ENCODE results near the gene ARID2. TPM values are rescaled to one million over a fixed set of nuclear protein-coding genes. Genes with fewer than 3 reads are reported as not detected.

ARID2 gene
- total RNA-seq, 1 donor from 2014 or later = 53.6 TPM

GRCh38 chr12:45948546-45948945 lies 219.0 kb downstream of the ARID2 start:
- no peaks in the 10 kb centered on the region for H3K4me1 Mint-ChIP-seq
- H3K27ac Mint-ChIP-seq (ENCODE audit: unreplicated experiment) = no peak overlapping the region
- H3K9me3 Mint-ChIP-seq = no peaks in the 10 kb centered on the region
- no peak overlapping the region for H3K4me3 Mint-ChIP-seq
- DNase-seq (ENCODE audit: low read depth, low spot score) = no peak
- no peak for TF ChIP-seq CTCF (conservative IDR thresholded peaks at IDR 0.05)
- peaks cover 9% of the 10 kb centered on the region for H3K36me3 Mint-ChIP-seq (ENCODE audit: low read depth)
- no peaks in the 10 kb centered on the region for H3K27me3 Mint-ChIP-seq (ENCODE audit: low read depth)

Measured in neural crest cell (in vitro differentiated cells).